K562 (cell line): Measurements from ENCODE around the gene TSKS. TPM values are rescaled to one million over a fixed set of nuclear protein-coding genes. Genes with fewer than 3 reads are reported as not detected.

Experiments used
- ATAC-seq: fragments of 200-7000 bp; cut with Tn5 transposase; 3 replicates; pipeline ENCODE4 v1.9.1; 2020; ENCODE audit warnings: moderate library complexity
- BruUV-seq: library from RNA; stranded (reverse); fragments of 400-500 nt; replicated peaks from 2 replicates; lab custom pipeline; 2021; lab: Mats Ljungman, UMichigan
- CTCF ChIA-PET: fragments of 300-600 bp; formaldehyde crosslinking; extraction: SDS; loops from one replicate; lab custom pipeline; 2021; ENCODE audit warnings: low intra/inter-chr PET ratio; lab: Yijun Ruan, JAX
- POLR2A ChIA-PET: fragments of 300-600, 350-650 bp; sonication (Branson Sonifier 250); formaldehyde crosslinking; extraction: SDS; loops from one replicate; lab custom pipeline; 2021; ENCODE audit warnings: antibody characterized with exemption, inconsistent platforms; lab: Yijun Ruan, JAX
- DNase-seq, 4 experiments: peaks; one replicate each; pipeline versions ENCODE4 v3.0.0 to v3.0.0-alpha.2; 2011 to 2018; ENCODE audit warnings: low spot score in 3 of 4, mixed read lengths in 3 of 4; ENCODE audit errors: extremely low read depth in 1 of 4
- FAIRE-seq: peaks from 2 replicates; lab custom pipeline; 2011; peaks lifted over from hg19 to GRCh38; lab: Jason Lieb, UNC
- H2AFZ ChIP-seq: 2 replicates; pipeline ENCODE4 v1.6.0; 2011; ENCODE audit warnings: low read depth, low read length, control low read depth, inconsistent platforms
- H3K27ac ChIP-seq: fragments of 200-600 bp; 3 replicates; pipeline ENCODE4 v1.8.0; 2011; ENCODE audit warnings: low read depth, mild to moderate bottlenecking, control low read depth, inconsistent platforms, low read length, moderate library complexity, mixed read lengths; ENCODE audit errors: extremely low read depth
- H3K27me3 ChIP-seq, 2 experiments: fragments of 300-600 bp in 1 of 2; 2 replicates in 1 of 2; 3 replicates in 1 of 2; pipeline versions ENCODE4 v1.6.0 to v1.8.0; 2011; ENCODE audit warnings: inconsistent platforms in 2 of 2, low read length in 2 of 2, mild to moderate bottlenecking in 1 of 2, mixed read lengths in 1 of 2, moderate library complexity in 1 of 2; ENCODE audit not compliant: control insufficient read depth in 2 of 2, insufficient read depth in 2 of 2
- H3K36me3 ChIP-seq: fragments of 300-600 bp; 3 replicates; pipeline ENCODE4 v1.8.0; 2011; ENCODE audit warnings: mild to moderate bottlenecking, low read length, inconsistent platforms; ENCODE audit not compliant: control insufficient read depth, insufficient read depth
- H3K4me1 ChIP-seq, 2 experiments: fragments of 200-600 bp in 1 of 2; replicated peaks in 1 of 2; 2 replicates in 1 of 2; 3 replicates in 1 of 2; pipeline versions ENCODE4 v1.5.1 to v1.8.0; 2011; ENCODE audit warnings: inconsistent platforms in 2 of 2, low read length in 2 of 2, mild to moderate bottlenecking in 1 of 2, mixed read lengths in 1 of 2, moderate library complexity in 1 of 2; ENCODE audit not compliant: control insufficient read depth in 2 of 2, insufficient read depth in 2 of 2
- H3K4me2 ChIP-seq: 2 replicates; pipeline ENCODE4 v1.6.1; 2011; ENCODE audit warnings: low read length, control low read depth, inconsistent platforms, mixed read lengths; ENCODE audit not compliant: insufficient read depth
- H3K4me3 ChIP-seq: fragments of 200-600 bp; sonication (generic), shearing (Covaris generic); 2 replicates; pipeline ENCODE4 v1.5.1; 2016; ENCODE audit warnings: control low read depth, inconsistent platforms
- H3K79me2 ChIP-seq: fragments of 200-600 bp; 3 replicates; pipeline ENCODE4 v1.8.0; 2011; ENCODE audit warnings: low read length, inconsistent platforms; ENCODE audit not compliant: control insufficient read depth, insufficient read depth
- H3K9ac ChIP-seq, 2 experiments: 2 replicates each; pipeline versions ENCODE4 v1.6.0 to v1.6.1; 2011; ENCODE audit warnings: low read depth in 2 of 2, low read length in 2 of 2, control low read depth in 1 of 2, inconsistent platforms in 1 of 2, mild to moderate bottlenecking in 1 of 2, mixed read lengths in 1 of 2; ENCODE audit not compliant: insufficient read depth in 1 of 2
- H3K9me1 ChIP-seq: one replicate; pipeline ENCODE4 v1.6.0; 2011; ENCODE audit warnings: inconsistent platforms, mild to moderate bottlenecking, low read length, moderate library complexity; ENCODE audit not compliant: control insufficient read depth, insufficient read depth
- H3K9me3 ChIP-seq: replicated peaks from 2 replicates; pipeline ENCODE4 v1.5.1; 2011; ENCODE audit warnings: low read depth, low read length, inconsistent platforms; ENCODE audit not compliant: control insufficient read depth, insufficient read depth
- H4K20me1 ChIP-seq: replicated peaks from 2 replicates; pipeline ENCODE4 v1.6.1; 2011; ENCODE audit warnings: low read length, inconsistent platforms, mixed read lengths; ENCODE audit not compliant: control insufficient read depth, insufficient read depth
- CEBPG ChIP-seq, 3 experiments: fragments of 200-800 bp in 1 of 3; sonication (Bioruptor generic) in 1 of 3; sonication (generic) in 1 of 3; formaldehyde crosslinking in 1 of 3; IDR thresholded peaks in 2 of 3; conservative IDR thresholded peaks in 1 of 3; 2 replicates each; pipeline versions ENCODE4 v1.6.1 to v1.8.0; 2016 to 2022; ENCODE audit warnings: missing compliant biosample characterization in 2 of 3, missing genetic modification characterization in 2 of 3, mild to moderate bottlenecking in 1 of 3, missing genetic modification reagents in 1 of 3
- CREB1 ChIP-seq, 2 experiments: sonication (generic) in 1 of 2; formaldehyde crosslinking in 1 of 2; IDR thresholded peaks; 2 replicates each; pipeline versions ENCODE4 v1.6.1 to v1.8.0; 2012 to 2022; ENCODE audit warnings: inconsistent platforms in 1 of 2, mild to moderate bottlenecking in 1 of 2, missing genetic modification reagents in 1 of 2, moderate library complexity in 1 of 2
- POU5F1 ChIP-seq: fragments of 150-350 bp; IDR thresholded peaks from 2 replicates; pipeline ENCODE4 v1.6.1; 2014; ENCODE audit warnings: borderline replicate concordance, low read length, low read depth, mild to moderate bottlenecking; ENCODE audit not compliant: partially characterized antibody
- RBM15 ChIP-seq: fragments of 200-400 bp; formaldehyde crosslinking; IDR thresholded peaks from 2 replicates; pipeline ENCODE4 v1.6.1; 2018; ENCODE audit warnings: mild to moderate bottlenecking, low read length, moderate library complexity; ENCODE audit not compliant: insufficient read depth
- SLC30A9 ChIP-seq: fragments of 250-450 bp; sonication (Bioruptor Pico); IDR thresholded peaks from 2 replicates; pipeline ENCODE4 v1.8.0; 2022; ENCODE audit warnings: mild to moderate bottlenecking, moderate library complexity
- SREBF1 ChIP-seq: fragments of 150-350 bp; IDR thresholded peaks from 2 replicates; pipeline ENCODE4 v1.6.1; 2014; ENCODE audit warnings: antibody characterized with exemption, low read depth, low read length, borderline replicate concordance
- ZNF436 ChIP-seq: fragments of 250-450, 450-650 bp; sonication (Bioruptor Pico); formaldehyde crosslinking; IDR thresholded peaks from 2 replicates; pipeline ENCODE4 v1.7.0; 2020; ENCODE audit warnings: mild to moderate bottlenecking
- WGBS: fragments of 100-300 bp; shearing (Covaris generic); methylation state at CpG from one replicate; pipeline ENCODE4 v1.1.6; 2016; ENCODE audit warnings: low coverage, mixed read lengths; ENCODE audit not compliant: insufficient coverage; ENCODE audit errors: missing lambda C conversion rate; 5-methylcytosine and 5-hydroxymethylcytosine counted together
- in situ Hi-C: fragments of 300-500 bp; cut with MboI; formaldehyde crosslinking; loops from 4 replicates; pipeline ENCODE4 v1.15.0; 2018; ENCODE audit warnings: inconsistent platforms, mixed read lengths
- intact Hi-C: fragments of 100-400 bp; cut with micrococcal nuclease; formaldehyde crosslinking; loops from 2 replicates; pipeline ENCODE4 v1.14.2; 2022
- polyA plus RNA-seq, 8 experiments: library from polyadenylated mRNA; depleted of rRNA in 4 of 8; stranded (reverse) in 5 of 8; unstranded in 3 of 8; fragments of >200 nt; fragmentation: Nextera tagmentation in 2 of 8; fragmentation: Illumina TruSeq in 1 of 8; extraction: Ambion mirVana in 2 of 8; extraction: Trizol in 1 of 8; gene quantifications; 2 replicates each; pipeline versions ENCODE4 v1.2.1 to v1.2.3, GENCODE V29; 2011 to 2014; ENCODE audit warnings: inconsistent platforms in 1 of 8, missing spikeins in 1 of 8
- total RNA-seq, 7 experiments: library from RNA; depleted of rRNA in 6 of 7; stranded (reverse); fragments of >200 nt in 6 of 7; fragmentation: Illumina TruSeq in 2 of 7; extraction: Trizol in 2 of 7; gene quantifications; 2 replicates each; pipeline versions ENCODE4 v1.2.1 to v1.2.3, GENCODE V29; 2011 to 2021; ENCODE audit warnings: low replicate concordance in 1 of 7
- TF ChIP-seq, protein P1 (sequence below): fragments of 250-450 bp; sonication (Bioruptor Pico); IDR thresholded peaks from 2 replicates; pipeline ENCODE4 v1.4.0; 2020; ENCODE audit warnings: mild to moderate bottlenecking, moderate library complexity
- TF ChIP-seq, protein P2 (sequence below), 2 experiments: IDR thresholded peaks; 2 replicates each; pipeline ENCODE4 v1.6.1; 2012; ENCODE audit warnings: improper control_type of control experiment in 2 of 2, low read depth in 2 of 2, low read length in 2 of 2, borderline replicate concordance in 1 of 2
- TF ChIP-seq, protein P3 (sequence below): IDR thresholded peaks from 2 replicates; pipeline ENCODE4 v1.6.1; 2011; ENCODE audit warnings: borderline replicate concordance, low read depth, mild to moderate bottlenecking, moderate library complexity, low read length; ENCODE audit not compliant: insufficient read depth, poor library complexity, severe bottlenecking
- TF ChIP-seq, protein P4 (sequence below): sonication (generic); formaldehyde crosslinking; IDR thresholded peaks from 2 replicates; pipeline ENCODE4 v1.8.1; 2023; ENCODE audit warnings: mild to moderate bottlenecking, missing genetic modification reagents

TSKS gene
- total and polyA plus RNA-seq, 9 of the 15 experiments (the other 6 are each of a cell fraction or from before 2014, with no cell fraction given) = 0.14 to 4.5 (median 0.80) TPM

DNA sequence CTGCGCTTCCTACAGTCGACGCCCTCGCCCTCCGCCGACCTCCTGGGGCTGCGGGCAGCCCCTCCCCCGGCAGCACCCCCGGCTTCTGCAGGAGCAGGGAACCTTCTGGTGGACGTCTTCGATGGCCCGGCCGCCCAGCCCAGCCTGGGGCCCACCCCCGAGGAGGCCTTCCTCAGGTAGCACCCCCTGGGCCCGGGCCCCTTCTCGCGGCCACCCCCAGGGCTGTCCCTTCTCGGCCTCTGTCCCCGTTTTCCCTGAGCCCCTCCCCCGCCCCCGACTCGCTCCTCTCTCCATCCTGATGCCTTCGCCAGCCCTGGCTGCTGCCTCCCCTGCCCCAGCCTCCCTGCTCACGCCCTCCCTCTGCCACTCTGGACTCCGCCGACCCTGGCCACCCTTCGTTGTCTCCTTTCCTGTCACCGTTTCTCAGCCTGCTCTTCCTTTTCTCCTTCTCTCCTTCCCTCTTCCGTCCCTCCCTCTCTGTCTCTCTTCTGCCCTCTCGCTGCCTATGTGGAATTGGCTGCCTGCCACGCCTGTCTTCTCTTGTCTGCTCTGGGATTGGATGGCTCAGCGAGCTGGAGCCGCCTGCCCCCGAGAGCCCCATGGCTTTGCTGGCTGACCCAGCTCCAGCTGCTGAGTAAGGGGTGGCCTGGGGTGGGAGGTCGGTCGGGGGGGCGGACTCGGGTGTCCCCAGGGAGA, 39.0 kb upstream of the TSKS start:
- in situ Hi-C loops (no loop called here), intact Hi-C loops (no loop called here)
- DNase-seq (peak in 3 of 4 experiments; percentile 39 to 75 (median 64)), ATAC-seq (peak; percentile 65), FAIRE-seq (peak; percentile 77)
- Histone ChIP-seq H3K27ac (no peak overlapping the region), H2AFZ (no peak overlapping the region), H3K36me3 (peaks cover 93% of the 10 kb centered on the region), H3K9me3 (no peaks in the 10 kb centered on the region), H4K20me1 (peaks cover 5% of the 10 kb centered on the region), H3K27me3 (no peaks in the 10 kb centered on the region), H3K4me2 (no peak overlapping the region), H3K9ac (0 out of 4 replicates have a peak overlapping the region, but pooled peaks of 1 of the 2 experiments have one; percentile 43), H3K9me1 (no peaks in the 10 kb centered on the region), H3K4me1 (peaks cover 2 to 57% of the 10 kb centered on the region in 2 experiments; a peak in 4 of 5 replicates), H3K79me2 (no peaks in the 10 kb centered on the region), H3K4me3 (no peak overlapping the region)
- CTCF ChIA-PET = interaction anchor here (0.6 kb wide), 1 partner anchor 70 kb away, joined by 3 read pairs; no protein-coding TSS in a partner anchor
- WGBS = 75% methylated on average over 20 of the region's 38 CpGs
- POLR2A ChIA-PET = no interaction called here
- no TSS peak for BruUV-seq
- no peak for TF ChIP-seq RBM15
- TF ChIP-seq, protein P1, sequence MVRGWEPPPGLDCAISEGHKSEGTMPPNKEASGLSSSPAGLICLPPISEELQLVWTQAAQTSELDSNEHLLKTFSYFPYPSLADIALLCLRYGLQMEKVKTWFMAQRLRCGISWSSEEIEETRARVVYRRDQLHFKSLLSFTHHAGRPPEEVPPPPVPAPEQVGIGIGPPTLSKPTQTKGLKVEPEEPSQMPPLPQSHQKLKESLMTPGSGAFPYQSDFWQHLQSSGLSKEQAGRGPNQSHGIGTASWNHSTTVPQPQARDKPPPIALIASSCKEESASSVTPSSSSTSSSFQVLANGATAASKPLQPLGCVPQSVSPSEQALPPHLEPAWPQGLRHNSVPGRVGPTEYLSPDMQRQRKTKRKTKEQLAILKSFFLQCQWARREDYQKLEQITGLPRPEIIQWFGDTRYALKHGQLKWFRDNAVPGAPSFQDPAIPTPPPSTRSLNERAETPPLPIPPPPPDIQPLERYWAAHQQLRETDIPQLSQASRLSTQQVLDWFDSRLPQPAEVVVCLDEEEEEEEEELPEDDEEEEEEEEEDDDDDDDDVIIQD (CRISPR knock-in tag) = no peak
- no peak for TF ChIP-seq CREB1 (IDR thresholded peaks at IDR 0.05)
- no peak for TF ChIP-seq CREB1 (CRISPR knock-in tag; IDR thresholded peaks at IDR 0.05)
- no peak for TF ChIP-seq ZNF436 (CRISPR knock-in tag)
- no peak for TF ChIP-seq POU5F1
- TF ChIP-seq SREBF1 = no peak
- TF ChIP-seq, protein P2, sequence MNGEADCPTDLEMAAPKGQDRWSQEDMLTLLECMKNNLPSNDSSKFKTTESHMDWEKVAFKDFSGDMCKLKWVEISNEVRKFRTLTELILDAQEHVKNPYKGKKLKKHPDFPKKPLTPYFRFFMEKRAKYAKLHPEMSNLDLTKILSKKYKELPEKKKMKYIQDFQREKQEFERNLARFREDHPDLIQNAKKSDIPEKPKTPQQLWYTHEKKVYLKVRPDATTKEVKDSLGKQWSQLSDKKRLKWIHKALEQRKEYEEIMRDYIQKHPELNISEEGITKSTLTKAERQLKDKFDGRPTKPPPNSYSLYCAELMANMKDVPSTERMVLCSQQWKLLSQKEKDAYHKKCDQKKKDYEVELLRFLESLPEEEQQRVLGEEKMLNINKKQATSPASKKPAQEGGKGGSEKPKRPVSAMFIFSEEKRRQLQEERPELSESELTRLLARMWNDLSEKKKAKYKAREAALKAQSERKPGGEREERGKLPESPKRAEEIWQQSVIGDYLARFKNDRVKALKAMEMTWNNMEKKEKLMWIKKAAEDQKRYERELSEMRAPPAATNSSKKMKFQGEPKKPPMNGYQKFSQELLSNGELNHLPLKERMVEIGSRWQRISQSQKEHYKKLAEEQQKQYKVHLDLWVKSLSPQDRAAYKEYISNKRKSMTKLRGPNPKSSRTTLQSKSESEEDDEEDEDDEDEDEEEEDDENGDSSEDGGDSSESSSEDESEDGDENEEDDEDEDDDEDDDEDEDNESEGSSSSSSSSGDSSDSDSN (IDR thresholded peaks at IDR 0.05; ENCODE audit: borderline replicate concordance in 1 of 2, low read depth in 2 of 2, low read length in 2 of 2) = no peak
- TF ChIP-seq SLC30A9 (CRISPR knock-in tag) = no peak
- TF ChIP-seq, protein P3, sequence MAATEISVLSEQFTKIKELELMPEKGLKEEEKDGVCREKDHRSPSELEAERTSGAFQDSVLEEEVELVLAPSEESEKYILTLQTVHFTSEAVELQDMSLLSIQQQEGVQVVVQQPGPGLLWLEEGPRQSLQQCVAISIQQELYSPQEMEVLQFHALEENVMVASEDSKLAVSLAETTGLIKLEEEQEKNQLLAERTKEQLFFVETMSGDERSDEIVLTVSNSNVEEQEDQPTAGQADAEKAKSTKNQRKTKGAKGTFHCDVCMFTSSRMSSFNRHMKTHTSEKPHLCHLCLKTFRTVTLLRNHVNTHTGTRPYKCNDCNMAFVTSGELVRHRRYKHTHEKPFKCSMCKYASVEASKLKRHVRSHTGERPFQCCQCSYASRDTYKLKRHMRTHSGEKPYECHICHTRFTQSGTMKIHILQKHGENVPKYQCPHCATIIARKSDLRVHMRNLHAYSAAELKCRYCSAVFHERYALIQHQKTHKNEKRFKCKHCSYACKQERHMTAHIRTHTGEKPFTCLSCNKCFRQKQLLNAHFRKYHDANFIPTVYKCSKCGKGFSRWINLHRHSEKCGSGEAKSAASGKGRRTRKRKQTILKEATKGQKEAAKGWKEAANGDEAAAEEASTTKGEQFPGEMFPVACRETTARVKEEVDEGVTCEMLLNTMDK = no peak
- TF ChIP-seq, protein P4, sequence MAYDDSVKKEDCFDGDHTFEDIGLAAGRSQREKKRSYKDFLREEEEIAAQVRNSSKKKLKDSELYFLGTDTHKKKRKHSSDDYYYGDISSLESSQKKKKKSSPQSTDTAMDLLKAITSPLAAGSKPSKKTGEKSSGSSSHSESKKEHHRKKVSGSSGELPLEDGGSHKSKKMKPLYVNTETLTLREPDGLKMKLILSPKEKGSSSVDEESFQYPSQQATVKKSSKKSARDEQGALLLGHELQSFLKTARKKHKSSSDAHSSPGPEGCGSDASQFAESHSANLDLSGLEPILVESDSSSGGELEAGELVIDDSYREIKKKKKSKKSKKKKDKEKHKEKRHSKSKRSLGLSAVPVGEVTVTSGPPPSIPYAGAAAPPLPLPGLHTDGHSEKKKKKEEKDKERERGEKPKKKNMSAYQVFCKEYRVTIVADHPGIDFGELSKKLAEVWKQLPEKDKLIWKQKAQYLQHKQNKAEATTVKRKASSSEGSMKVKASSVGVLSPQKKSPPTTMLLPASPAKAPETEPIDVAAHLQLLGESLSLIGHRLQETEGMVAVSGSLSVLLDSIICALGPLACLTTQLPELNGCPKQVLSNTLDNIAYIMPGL (CRISPR knock-in tag) = no peak
- no peak for TF ChIP-seq CEBPG (CRISPR knock-in tag; IDR thresholded peaks at IDR 0.05)
- TF ChIP-seq CEBPG (tag; conservative IDR thresholded peaks at IDR 0.05 in 1 of 2, IDR thresholded peaks at IDR 0.05 in 1 of 2) = no peak
